ENCODE data around the gene SORD.

DNA sequence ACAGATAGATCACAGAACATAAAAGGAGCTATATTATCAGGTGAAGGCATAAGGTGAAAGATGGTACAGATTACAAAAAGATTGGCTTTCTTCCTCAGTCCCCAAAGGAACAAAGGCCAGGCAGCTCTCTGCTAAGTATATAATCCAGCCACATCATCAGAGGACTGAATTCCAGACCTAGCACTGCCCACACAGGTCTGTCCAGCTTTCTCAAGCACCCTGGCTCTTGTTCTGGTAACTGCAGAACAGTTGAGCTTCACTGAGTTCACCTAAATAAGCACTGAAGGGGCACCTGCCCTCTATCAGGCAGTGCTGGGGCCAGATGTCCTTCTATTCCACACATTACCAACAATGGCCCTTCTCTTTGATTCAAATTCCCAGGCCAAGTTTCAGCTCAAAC lies 100.4 kb downstream of the SORD start:
- no peak for TF ChIP-seq POLR2A (IDR thresholded peaks at IDR 0.05)
- TF ChIP-seq, protein P1, sequence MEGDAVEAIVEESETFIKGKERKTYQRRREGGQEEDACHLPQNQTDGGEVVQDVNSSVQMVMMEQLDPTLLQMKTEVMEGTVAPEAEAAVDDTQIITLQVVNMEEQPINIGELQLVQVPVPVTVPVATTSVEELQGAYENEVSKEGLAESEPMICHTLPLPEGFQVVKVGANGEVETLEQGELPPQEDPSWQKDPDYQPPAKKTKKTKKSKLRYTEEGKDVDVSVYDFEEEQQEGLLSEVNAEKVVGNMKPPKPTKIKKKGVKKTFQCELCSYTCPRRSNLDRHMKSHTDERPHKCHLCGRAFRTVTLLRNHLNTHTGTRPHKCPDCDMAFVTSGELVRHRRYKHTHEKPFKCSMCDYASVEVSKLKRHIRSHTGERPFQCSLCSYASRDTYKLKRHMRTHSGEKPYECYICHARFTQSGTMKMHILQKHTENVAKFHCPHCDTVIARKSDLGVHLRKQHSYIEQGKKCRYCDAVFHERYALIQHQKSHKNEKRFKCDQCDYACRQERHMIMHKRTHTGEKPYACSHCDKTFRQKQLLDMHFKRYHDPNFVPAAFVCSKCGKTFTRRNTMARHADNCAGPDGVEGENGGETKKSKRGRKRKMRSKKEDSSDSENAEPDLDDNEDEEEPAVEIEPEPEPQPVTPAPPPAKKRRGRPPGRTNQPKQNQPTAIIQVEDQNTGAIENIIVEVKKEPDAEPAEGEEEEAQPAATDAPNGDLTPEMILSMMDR (IDR thresholded peaks at IDR 0.05) = no peak
- no peak for TF ChIP-seq POLR2AphosphoS5 (IDR thresholded peaks at IDR 0.05)
